HEK293 (cell line): ENCODE measurements around the gene ZC3H18.

Experiments used
- CTCF ChIA-PET: fragments of 350-600 bp; formaldehyde crosslinking; extraction: SDS; loops from one replicate; lab custom pipeline; 2021; ENCODE audit warnings: antibody characterized with exemption; lab: Yijun Ruan, JAX
- POLR2A ChIA-PET: fragments of 300-600 bp; formaldehyde crosslinking; extraction: SDS; loops from one replicate; lab custom pipeline; 2020; ENCODE audit warnings: antibody characterized with exemption, inconsistent platforms; lab: Yijun Ruan, JAX
- H3K27ac ChIP-seq: fragments of 200-500 bp; sonication (Bioruptor generic); 2 replicates; pipeline ENCODE4 v1.5.1; 2014; ENCODE audit warnings: low read depth, low read length, control low read depth, inconsistent platforms; ENCODE audit errors: extremely low read depth
- H3K36me3 ChIP-seq, 2 experiments: fragments of 200-500 bp in 1 of 2; sonication (Bioruptor generic) in 1 of 2; 1 replicate in 1 of 2; 2 replicates in 1 of 2; pipeline ENCODE4 v1.5.1; 2014 to 2017; ENCODE audit warnings: inconsistent platforms in 2 of 2, low read length in 2 of 2; ENCODE audit not compliant: control insufficient read depth in 2 of 2, insufficient read depth in 1 of 2
- H3K4me1 ChIP-seq: fragments of 200-500 bp; sonication (Bioruptor generic); 2 replicates; pipeline ENCODE4 v1.5.1; 2014; ENCODE audit warnings: mild to moderate bottlenecking, low read length, inconsistent platforms; ENCODE audit not compliant: control insufficient read depth, insufficient read depth
- H3K4me3 ChIP-seq: 2 replicates; pipeline ENCODE4 v1.5.1; 2011; ENCODE audit warnings: low read depth, mild to moderate bottlenecking, control low read depth, low read length, moderate library complexity
- H3K9me3 ChIP-seq: fragments of 200-500 bp; sonication (Bioruptor generic); 2 replicates; pipeline ENCODE4 v1.5.1; 2014; ENCODE audit warnings: low read depth, low read length, inconsistent platforms; ENCODE audit not compliant: control insufficient read depth, insufficient read depth
- GLI2 ChIP-seq: fragments of 450-650 bp; formaldehyde crosslinking; IDR thresholded peaks from 2 replicates; pipeline ENCODE4; 2017; ENCODE audit warnings: missing biosample characterization, missing genetic modification characterization, low read depth, borderline replicate concordance
- OVOL3 ChIP-seq: fragments of 450-650 bp; formaldehyde crosslinking; IDR thresholded peaks from 2 replicates; pipeline ENCODE4 v1.5.1; 2016; ENCODE audit warnings: missing biosample characterization, missing genetic modification characterization
- SCRT2 ChIP-seq: fragments of 450-650 bp; formaldehyde crosslinking; IDR thresholded peaks from 2 replicates; pipeline ENCODE4 v1.5.1; 2016; ENCODE audit warnings: missing biosample characterization, missing genetic modification characterization
- SP7 ChIP-seq: fragments of 450-650 bp; formaldehyde crosslinking; IDR thresholded peaks from 2 replicates; pipeline ENCODE4 v1.5.1; 2016; ENCODE audit warnings: missing biosample characterization, missing genetic modification characterization
- WT1 ChIP-seq: fragments of 450-650 bp; formaldehyde crosslinking; IDR thresholded peaks from 2 replicates; pipeline ENCODE4 v1.5.1; 2016; ENCODE audit warnings: missing biosample characterization, missing genetic modification characterization
- ZEB2 ChIP-seq: fragments of 450-650 bp; formaldehyde crosslinking; IDR thresholded peaks from 2 replicates; pipeline ENCODE4 v1.5.1; 2016; ENCODE audit warnings: missing biosample characterization, missing genetic modification characterization
- ZFP3 ChIP-seq: fragments of 450-650 bp; formaldehyde crosslinking; IDR thresholded peaks from 2 replicates; pipeline ENCODE4 v1.5.1; 2016; ENCODE audit warnings: low read depth, missing biosample characterization, missing genetic modification characterization
- ZFP41 ChIP-seq: fragments of 450-650 bp; formaldehyde crosslinking; IDR thresholded peaks from 2 replicates; pipeline ENCODE4 v1.5.1; 2016; ENCODE audit warnings: missing biosample characterization, missing genetic modification characterization, borderline replicate concordance
- ZNF112 ChIP-seq: fragments of 450-650 bp; formaldehyde crosslinking; IDR thresholded peaks from 2 replicates; pipeline ENCODE4 v1.5.0; 2017; ENCODE audit warnings: missing biosample characterization, missing genetic modification characterization
- ZNF155 ChIP-seq: fragments of 450-650 bp; formaldehyde crosslinking; IDR thresholded peaks from 2 replicates; pipeline ENCODE4 v1.5.1; 2016; ENCODE audit warnings: missing biosample characterization, missing genetic modification characterization
- ZNF202 ChIP-seq: fragments of 450-650 bp; formaldehyde crosslinking; IDR thresholded peaks from 2 replicates; pipeline ENCODE4 v1.5.1; 2016; ENCODE audit warnings: missing biosample characterization, missing genetic modification characterization, borderline replicate concordance
- ZNF211 ChIP-seq: fragments of 450-650 bp; formaldehyde crosslinking; IDR thresholded peaks from 2 replicates; pipeline ENCODE4 v1.5.1; 2016; ENCODE audit warnings: low read depth, missing biosample characterization, missing genetic modification characterization
- ZNF292 ChIP-seq: fragments of 450-650 bp; formaldehyde crosslinking; IDR thresholded peaks from 2 replicates; pipeline ENCODE4 v1.5.1; 2016; ENCODE audit warnings: low read depth, missing biosample characterization, missing genetic modification characterization, borderline replicate concordance
- ZNF335 ChIP-seq: fragments of 450-650 bp; formaldehyde crosslinking; conservative IDR thresholded peaks from 2 replicates; pipeline ENCODE4 v1.5.1; 2016; ENCODE audit warnings: missing biosample characterization, missing genetic modification characterization
- ZNF544 ChIP-seq: fragments of 450-650 bp; formaldehyde crosslinking; IDR thresholded peaks from 2 replicates; pipeline ENCODE4 v1.5.0; 2017; ENCODE audit warnings: missing biosample characterization, missing genetic modification characterization
- ZNF610 ChIP-seq: fragments of 450-650 bp; formaldehyde crosslinking; IDR thresholded peaks from 2 replicates; pipeline ENCODE4 v1.5.1; 2016; ENCODE audit warnings: missing biosample characterization, missing genetic modification characterization, borderline replicate concordance
- ZNF629 ChIP-seq: fragments of 450-650 bp; formaldehyde crosslinking; IDR thresholded peaks from 2 replicates; pipeline ENCODE4 v1.5.1; 2017; ENCODE audit warnings: missing biosample characterization, missing genetic modification characterization
- ZNF658 ChIP-seq: fragments of 450-650 bp; formaldehyde crosslinking; IDR thresholded peaks from 2 replicates; pipeline ENCODE4; 2016; ENCODE audit warnings: missing biosample characterization, missing genetic modification characterization
- ZNF660 ChIP-seq: fragments of 450-650 bp; IDR thresholded peaks from 2 replicates; pipeline ENCODE4 v1.5.1; 2018; ENCODE audit warnings: missing biosample characterization, mild to moderate bottlenecking, missing genetic modification characterization
- ZNF707 ChIP-seq: fragments of 450-650 bp; formaldehyde crosslinking; IDR thresholded peaks from 2 replicates; pipeline ENCODE4 v1.5.1; 2016; ENCODE audit warnings: missing biosample characterization, missing genetic modification characterization
- ZNF747 ChIP-seq: fragments of 450-650 bp; formaldehyde crosslinking; IDR thresholded peaks from 2 replicates; pipeline ENCODE4 v1.5.1; 2016; ENCODE audit warnings: missing biosample characterization, missing genetic modification characterization
- TF ChIP-seq, protein P1 (sequence below): fragments of 450-650 bp; formaldehyde crosslinking; IDR thresholded peaks from 2 replicates; pipeline ENCODE4 v1.5.1; 2017; ENCODE audit warnings: missing biosample characterization, mild to moderate bottlenecking, missing genetic modification characterization, moderate library complexity
- TF ChIP-seq, protein P2 (sequence below): fragments of 450-650 bp; formaldehyde crosslinking; IDR thresholded peaks from 2 replicates; pipeline ENCODE4 v1.5.1; 2016; ENCODE audit warnings: missing biosample characterization, missing genetic modification characterization
- TF ChIP-seq, protein P3 (sequence below): fragments of 450-650 bp; formaldehyde crosslinking; IDR thresholded peaks from 2 replicates; pipeline ENCODE4 v1.5.1; 2016; ENCODE audit warnings: missing biosample characterization, missing genetic modification characterization
- TF ChIP-seq, protein P4 (sequence below): fragments of 450-650 bp; formaldehyde crosslinking; IDR thresholded peaks from 2 replicates; pipeline ENCODE4; 2016; ENCODE audit warnings: missing biosample characterization, missing genetic modification characterization
- TF ChIP-seq, protein P5 (sequence below): fragments of 450-650 bp; formaldehyde crosslinking; IDR thresholded peaks from 2 replicates; pipeline ENCODE4 v1.5.1; 2016; ENCODE audit warnings: missing biosample characterization, missing genetic modification characterization

ZC3H18 gene

DNA sequence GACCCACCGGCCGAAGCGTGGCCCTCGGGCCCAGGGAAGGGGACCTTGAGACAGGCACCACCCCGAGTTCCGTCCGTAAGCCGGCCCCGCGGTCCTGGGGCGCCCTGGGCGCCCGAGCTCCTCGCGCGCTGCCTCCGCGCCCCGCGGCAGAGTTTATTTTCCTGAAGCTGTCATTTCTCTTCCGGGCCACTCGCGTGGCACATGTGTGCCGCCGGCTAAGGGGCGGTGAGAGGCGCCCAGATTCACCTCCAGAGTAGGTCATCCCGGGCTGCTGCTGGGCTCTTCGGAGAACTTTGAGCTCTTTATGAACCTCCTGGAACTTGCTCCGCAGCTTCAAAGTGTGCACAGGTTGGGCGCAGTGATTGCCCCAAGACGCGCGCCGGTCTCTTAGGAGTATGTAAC lies 489 bp downstream of the ZC3H18 start:
- Histone ChIP-seq H3K4me3 (peak overlapping the region; percentile 97), H3K27ac (peak overlapping the region; percentile 59; the same call in 1 of the 2 replicates), H3K4me1 (peaks cover 3% of the 10 kb centered on the region; the same call in 1 of the 2 replicates), H3K36me3 (peaks cover 12 to 36% of the 10 kb centered on the region in 2 experiments; a peak in 2 of 3 replicates), H3K9me3 (no peaks in the 10 kb centered on the region)
- TF ChIP-seq ZNF707 (tag by site-specific recombination) = no peak
- TF ChIP-seq, protein P1, sequence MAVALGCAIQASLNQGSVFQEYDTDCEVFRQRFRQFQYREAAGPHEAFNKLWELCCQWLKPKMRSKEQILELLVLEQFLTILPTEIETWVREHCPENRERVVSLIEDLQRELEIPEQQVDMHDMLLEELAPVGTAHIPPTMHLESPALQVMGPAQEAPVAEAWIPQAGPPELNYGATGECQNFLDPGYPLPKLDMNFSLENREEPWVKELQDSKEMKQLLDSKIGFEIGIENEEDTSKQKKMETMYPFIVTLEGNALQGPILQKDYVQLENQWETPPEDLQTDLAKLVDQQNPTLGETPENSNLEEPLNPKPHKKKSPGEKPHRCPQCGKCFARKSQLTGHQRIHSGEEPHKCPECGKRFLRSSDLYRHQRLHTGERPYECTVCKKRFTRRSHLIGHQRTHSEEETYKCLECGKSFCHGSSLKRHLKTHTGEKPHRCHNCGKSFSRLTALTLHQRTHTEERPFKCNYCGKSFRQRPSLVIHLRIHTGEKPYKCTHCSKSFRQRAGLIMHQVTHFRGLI (tag by site-specific recombination) = peak; percentile 82
- TF ChIP-seq ZNF335 = peak; percentile 78
- POLR2A ChIA-PET = interaction anchor here (0.8 to 1.4 kb wide), 15 partner anchors 10 to 620 kb away, joined by 3 to 9 read pairs (median 4); partner anchors contain the start of genes BANP and MVD
- CTCF ChIA-PET = interaction anchor here (0.6 to 1.2 kb wide), 4 partner anchors 10 to 255 kb away, joined by 3 to 4 read pairs (median 4); no protein-coding TSS in a partner anchor

DNA sequence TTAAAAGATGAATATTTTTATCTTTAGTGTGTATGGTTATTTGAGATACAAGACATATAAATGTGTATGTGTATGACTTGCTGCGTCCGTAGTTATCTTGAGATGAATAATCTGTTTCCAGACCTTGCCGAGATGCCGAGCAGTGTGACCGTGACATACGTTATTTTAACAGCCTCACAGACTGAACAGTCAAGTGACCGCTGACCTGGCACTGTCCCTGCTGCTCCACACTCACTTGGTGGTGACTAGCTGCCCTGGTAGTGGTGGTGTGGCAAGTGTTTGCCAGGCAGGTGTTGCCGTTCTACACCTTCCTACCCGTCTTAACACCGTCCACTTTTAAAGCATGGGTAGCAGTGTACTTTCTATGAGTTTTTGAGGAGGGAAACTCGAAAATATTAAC lies 5.0 kb downstream of the ZC3H18 start:
- peaks cover 15 to 80% of the 10 kb centered on the region in 2 experiments; a peak in 2 of 3 replicates for H3K36me3 ChIP-seq
- H3K9me3 ChIP-seq = no peaks in the 10 kb centered on the region
- CTCF ChIA-PET = interaction anchor here (0.6 kb wide), 1 partner anchor 24 kb away, joined by 3 read pairs; no protein-coding TSS in a partner anchor
- no peak overlapping the region for H3K27ac ChIP-seq
- TF ChIP-seq ZNF292 (tag by site-specific recombination) (no peak), WT1 (tag by site-specific recombination) (no peak), SCRT2 (tag by site-specific recombination) (no peak), ZNF155 (tag by site-specific recombination) (no peak)
- TF ChIP-seq, protein P2, sequence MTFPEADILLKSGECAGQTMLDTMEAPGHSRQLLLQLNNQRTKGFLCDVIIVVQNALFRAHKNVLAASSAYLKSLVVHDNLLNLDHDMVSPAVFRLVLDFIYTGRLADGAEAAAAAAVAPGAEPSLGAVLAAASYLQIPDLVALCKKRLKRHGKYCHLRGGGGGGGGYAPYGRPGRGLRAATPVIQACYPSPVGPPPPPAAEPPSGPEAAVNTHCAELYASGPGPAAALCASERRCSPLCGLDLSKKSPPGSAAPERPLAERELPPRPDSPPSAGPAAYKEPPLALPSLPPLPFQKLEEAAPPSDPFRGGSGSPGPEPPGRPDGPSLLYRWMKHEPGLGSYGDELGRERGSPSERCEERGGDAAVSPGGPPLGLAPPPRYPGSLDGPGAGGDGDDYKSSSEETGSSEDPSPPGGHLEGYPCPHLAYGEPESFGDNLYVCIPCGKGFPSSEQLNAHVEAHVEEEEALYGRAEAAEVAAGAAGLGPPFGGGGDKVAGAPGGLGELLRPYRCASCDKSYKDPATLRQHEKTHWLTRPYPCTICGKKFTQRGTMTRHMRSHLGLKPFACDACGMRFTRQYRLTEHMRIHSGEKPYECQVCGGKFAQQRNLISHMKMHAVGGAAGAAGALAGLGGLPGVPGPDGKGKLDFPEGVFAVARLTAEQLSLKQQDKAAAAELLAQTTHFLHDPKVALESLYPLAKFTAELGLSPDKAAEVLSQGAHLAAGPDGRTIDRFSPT = no peak
- TF ChIP-seq, protein P3, sequence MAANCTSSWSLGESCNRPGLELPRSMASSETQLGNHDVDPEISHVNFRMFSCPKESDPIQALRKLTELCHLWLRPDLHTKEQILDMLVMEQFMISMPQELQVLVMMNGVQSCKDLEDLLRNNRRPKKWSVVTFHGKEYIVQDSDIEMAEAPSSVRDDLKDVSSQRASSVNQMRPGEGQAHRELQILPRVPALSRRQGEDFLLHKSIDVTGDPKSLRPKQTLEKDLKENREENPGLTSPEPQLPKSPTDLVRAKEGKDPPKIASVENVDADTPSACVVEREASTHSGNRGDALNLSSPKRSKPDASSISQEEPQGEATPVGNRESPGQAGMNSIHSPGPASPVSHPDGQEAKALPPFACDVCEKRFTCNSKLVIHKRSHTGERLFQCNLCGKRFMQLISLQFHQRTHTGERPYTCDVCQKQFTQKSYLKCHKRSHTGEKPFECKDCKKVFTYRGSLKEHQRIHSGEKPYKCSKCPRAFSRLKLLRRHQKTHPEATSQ = no peak
- TF ChIP-seq, protein P4, sequence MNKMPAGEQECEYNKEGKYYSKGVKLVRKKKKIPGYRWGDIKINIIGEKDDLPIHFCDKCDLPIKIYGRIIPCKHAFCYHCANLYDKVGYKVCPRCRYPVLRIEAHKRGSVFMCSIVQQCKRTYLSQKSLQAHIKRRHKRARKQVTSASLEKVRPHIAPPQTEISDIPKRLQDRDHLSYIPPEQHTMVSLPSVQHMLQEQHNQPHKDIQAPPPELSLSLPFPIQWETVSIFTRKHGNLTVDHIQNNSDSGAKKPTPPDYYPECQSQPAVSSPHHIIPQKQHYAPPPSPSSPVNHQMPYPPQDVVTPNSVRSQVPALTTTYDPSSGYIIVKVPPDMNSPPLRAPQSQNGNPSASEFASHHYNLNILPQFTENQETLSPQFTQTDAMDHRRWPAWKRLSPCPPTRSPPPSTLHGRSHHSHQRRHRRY (tag by site-specific recombination) = no peak
- POLR2A ChIA-PET = interaction anchor here (0.6 to 0.7 kb wide), 2 partner anchors 221 to 271 kb away, joined by 4 to 5 read pairs; no protein-coding TSS in a partner anchor
- peaks cover 3% of the 10 kb centered on the region; the same call in 1 of the 2 replicates for H3K4me1 ChIP-seq
- no peak overlapping the region for H3K4me3 ChIP-seq

DNA sequence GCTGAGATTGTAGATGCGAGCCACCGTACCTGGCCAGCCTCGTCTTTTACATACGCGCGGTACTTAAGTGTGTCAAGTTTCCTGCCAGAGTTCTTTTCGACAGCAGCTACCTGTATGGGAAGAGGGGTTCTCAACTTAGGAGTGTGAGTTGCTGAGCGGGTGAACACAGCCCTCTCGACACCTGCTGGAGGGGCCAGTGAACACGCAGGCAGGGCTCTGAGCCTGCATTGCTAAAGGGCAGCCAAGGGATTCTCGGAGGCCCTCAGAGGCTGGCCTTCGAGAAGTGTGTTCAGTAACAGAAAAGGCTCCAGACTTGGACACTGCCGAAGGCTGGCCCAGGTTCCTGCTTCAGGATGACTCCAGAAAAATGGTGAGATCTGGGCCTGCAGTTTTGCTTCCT lies 6.1 kb downstream of the ZC3H18 start:
- Histone ChIP-seq H3K27ac (no peak overlapping the region), H3K36me3 (peaks cover 15 to 91% of the 10 kb centered on the region in 2 experiments; a peak in 2 of 3 replicates), H3K4me3 (no peak overlapping the region), H3K9me3 (no peaks in the 10 kb centered on the region), H3K4me1 (peaks cover 2% of the 10 kb centered on the region; the same call in 1 of the 2 replicates)
- CTCF ChIA-PET = no interaction called here
- POLR2A ChIA-PET = no interaction called here
- TF ChIP-seq ZNF747 (no peak), SP7 (no peak), ZNF658 (tag by site-specific recombination) (no peak), GLI2 (no peak), ZNF660 (tag by site-specific recombination) (no peak), ZFP41 (tag by site-specific recombination) (no peak), ZNF211 (tag by site-specific recombination) (no peak), ZNF112 (tag by site-specific recombination) (no peak), ZFP3 (tag by site-specific recombination) (no peak), ZNF202 (tag by site-specific recombination) (no peak), ZEB2 (tag by site-specific recombination) (no peak), ZNF610 (tag by site-specific recombination) (no peak), ZNF544 (tag by site-specific recombination) (no peak), OVOL3 (tag by site-specific recombination) (no peak), ZNF629 (tag by site-specific recombination) (no peak)
- TF ChIP-seq, protein P5, sequence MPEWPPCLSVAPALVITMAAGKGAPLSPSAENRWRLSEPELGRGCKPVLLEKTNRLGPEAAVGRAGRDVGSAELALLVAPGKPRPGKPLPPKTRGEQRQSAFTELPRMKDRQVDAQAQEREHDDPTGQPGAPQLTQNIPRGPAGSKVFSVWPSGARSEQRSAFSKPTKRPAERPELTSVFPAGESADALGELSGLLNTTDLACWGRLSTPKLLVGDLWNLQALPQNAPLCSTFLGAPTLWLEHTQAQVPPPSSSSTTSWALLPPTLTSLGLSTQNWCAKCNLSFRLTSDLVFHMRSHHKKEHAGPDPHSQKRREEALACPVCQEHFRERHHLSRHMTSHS (tag by site-specific recombination) = no peak
